ENCODE results near the gene SLC1A7. TPM values are rescaled to one million over a fixed set of nuclear protein-coding genes. Genes with fewer than 3 reads are reported as not detected.

The SLC1A7 gene
- polyA plus RNA-seq, 1 donor from 2014 or later: not detected

DNA sequence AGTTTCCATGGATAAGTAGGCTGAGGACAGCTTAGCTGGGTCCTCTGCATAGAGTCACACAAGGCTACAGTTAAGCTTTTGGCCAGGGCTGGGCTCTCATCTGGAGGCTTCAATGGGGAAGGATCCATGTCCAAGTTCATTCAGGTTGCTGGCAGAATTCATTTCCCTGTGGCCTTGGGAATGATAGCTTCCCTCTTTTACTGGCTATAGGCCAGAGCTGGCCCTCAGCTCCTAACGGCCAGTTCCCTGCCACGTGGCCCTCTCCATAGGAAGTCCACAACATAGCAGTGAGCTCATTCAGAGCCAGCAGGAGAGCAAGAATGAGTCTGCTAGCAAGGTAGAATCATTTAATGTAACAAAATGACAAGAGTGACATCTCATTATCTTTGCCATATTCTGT is 95.5 kb downstream of the SLC1A7 start:
- TF ChIP-seq, protein P1, sequence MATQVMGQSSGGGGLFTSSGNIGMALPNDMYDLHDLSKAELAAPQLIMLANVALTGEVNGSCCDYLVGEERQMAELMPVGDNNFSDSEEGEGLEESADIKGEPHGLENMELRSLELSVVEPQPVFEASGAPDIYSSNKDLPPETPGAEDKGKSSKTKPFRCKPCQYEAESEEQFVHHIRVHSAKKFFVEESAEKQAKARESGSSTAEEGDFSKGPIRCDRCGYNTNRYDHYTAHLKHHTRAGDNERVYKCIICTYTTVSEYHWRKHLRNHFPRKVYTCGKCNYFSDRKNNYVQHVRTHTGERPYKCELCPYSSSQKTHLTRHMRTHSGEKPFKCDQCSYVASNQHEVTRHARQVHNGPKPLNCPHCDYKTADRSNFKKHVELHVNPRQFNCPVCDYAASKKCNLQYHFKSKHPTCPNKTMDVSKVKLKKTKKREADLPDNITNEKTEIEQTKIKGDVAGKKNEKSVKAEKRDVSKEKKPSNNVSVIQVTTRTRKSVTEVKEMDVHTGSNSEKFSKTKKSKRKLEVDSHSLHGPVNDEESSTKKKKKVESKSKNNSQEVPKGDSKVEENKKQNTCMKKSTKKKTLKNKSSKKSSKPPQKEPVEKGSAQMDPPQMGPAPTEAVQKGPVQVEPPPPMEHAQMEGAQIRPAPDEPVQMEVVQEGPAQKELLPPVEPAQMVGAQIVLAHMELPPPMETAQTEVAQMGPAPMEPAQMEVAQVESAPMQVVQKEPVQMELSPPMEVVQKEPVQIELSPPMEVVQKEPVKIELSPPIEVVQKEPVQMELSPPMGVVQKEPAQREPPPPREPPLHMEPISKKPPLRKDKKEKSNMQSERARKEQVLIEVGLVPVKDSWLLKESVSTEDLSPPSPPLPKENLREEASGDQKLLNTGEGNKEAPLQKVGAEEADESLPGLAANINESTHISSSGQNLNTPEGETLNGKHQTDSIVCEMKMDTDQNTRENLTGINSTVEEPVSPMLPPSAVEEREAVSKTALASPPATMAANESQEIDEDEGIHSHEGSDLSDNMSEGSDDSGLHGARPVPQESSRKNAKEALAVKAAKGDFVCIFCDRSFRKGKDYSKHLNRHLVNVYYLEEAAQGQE (IDR thresholded peaks at IDR 0.05; ENCODE audit: borderline replicate concordance): no peak
- TF ChIP-seq EZH2 (IDR thresholded peaks at IDR 0.05; ENCODE audit: borderline replicate concordance, insufficient read depth, low read length, poor library complexity, severe bottlenecking) (no peak), EP300 (conservative IDR thresholded peaks at IDR 0.05; ENCODE audit: poor library complexity, severe bottlenecking) (peak; percentile 39), MXI1 (conservative IDR thresholded peaks at IDR 0.05; ENCODE audit: poor library complexity, severe bottlenecking) (no peak), SMC3 (conservative IDR thresholded peaks at IDR 0.05; ENCODE audit: poor library complexity) (no peak), POLR2AphosphoS5 (IDR thresholded peaks at IDR 0.05) (peak; percentile 53), RAD21 (conservative IDR thresholded peaks at IDR 0.05) (no peak), TAF1 (IDR thresholded peaks at IDR 0.05; ENCODE audit: low read depth) (no peak)
- TF ChIP-seq, protein P2, sequence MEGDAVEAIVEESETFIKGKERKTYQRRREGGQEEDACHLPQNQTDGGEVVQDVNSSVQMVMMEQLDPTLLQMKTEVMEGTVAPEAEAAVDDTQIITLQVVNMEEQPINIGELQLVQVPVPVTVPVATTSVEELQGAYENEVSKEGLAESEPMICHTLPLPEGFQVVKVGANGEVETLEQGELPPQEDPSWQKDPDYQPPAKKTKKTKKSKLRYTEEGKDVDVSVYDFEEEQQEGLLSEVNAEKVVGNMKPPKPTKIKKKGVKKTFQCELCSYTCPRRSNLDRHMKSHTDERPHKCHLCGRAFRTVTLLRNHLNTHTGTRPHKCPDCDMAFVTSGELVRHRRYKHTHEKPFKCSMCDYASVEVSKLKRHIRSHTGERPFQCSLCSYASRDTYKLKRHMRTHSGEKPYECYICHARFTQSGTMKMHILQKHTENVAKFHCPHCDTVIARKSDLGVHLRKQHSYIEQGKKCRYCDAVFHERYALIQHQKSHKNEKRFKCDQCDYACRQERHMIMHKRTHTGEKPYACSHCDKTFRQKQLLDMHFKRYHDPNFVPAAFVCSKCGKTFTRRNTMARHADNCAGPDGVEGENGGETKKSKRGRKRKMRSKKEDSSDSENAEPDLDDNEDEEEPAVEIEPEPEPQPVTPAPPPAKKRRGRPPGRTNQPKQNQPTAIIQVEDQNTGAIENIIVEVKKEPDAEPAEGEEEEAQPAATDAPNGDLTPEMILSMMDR (IDR thresholded peaks at IDR 0.05; ENCODE audit: poor library complexity, severe bottlenecking): no peak
- Histone ChIP-seq H3F3A (ENCODE audit: insufficient read depth, low read length, poor library complexity, severe bottlenecking) (no peaks in the 10 kb centered on the region), H3K79me2 (replicated peaks; ENCODE audit: insufficient read depth, low read length) (no peaks in the 10 kb centered on the region), H3K4me3 (ENCODE audit: low read length) (peak overlapping the region; percentile 27), H3K9me3 (ENCODE audit: low read length) (no peaks in the 10 kb centered on the region), H3K9ac (ENCODE audit: low read length) (no peak overlapping the region), H3K9me2 (ENCODE audit: insufficient read depth, low read length) (no peaks in the 10 kb centered on the region), H3K27me3 (ENCODE audit: insufficient read depth, low read depth, low read length) (no peaks in the 10 kb centered on the region), H3K4me2 (ENCODE audit: low read length) (no peak overlapping the region), H4K20me1 (ENCODE audit: insufficient read depth) (no peaks in the 10 kb centered on the region), H3K36me3 (ENCODE audit: insufficient read depth, low read length) (no peaks in the 10 kb centered on the region), H2AFZ (ENCODE audit: low read depth, low read length) (no peak overlapping the region), H3K27ac (ENCODE audit: low read length) (peak overlapping the region; percentile 45)

DNA sequence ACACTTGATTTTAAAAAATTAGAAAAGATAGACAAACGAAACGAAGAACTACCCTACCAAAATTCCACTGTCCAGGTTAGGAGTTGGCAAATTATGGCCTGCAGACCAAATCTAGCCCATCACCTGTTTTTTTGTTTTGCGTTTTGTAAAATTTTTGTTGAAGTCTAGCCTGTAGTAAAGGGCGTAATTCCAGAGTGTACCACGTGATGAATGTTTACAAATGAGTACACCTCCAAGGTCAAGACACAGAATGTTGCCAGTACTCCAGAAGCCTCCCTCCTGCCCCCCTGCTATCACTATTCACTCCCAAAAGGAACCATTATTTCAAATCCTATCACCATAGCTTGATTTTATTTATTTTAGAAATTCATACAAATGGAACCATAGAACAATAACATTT is 97.5 kb downstream of the SLC1A7 start:
- Histone ChIP-seq H3K4me2 (ENCODE audit: low read length) (no peak overlapping the region), H3K9me3 (ENCODE audit: low read length) (no peaks in the 10 kb centered on the region), H3K4me3 (ENCODE audit: low read length) (no peak overlapping the region), H3F3A (ENCODE audit: insufficient read depth, low read length, poor library complexity, severe bottlenecking) (no peaks in the 10 kb centered on the region), H2AFZ (ENCODE audit: low read depth, low read length) (no peak overlapping the region), H3K79me2 (replicated peaks; ENCODE audit: insufficient read depth, low read length) (no peaks in the 10 kb centered on the region), H3K27me3 (ENCODE audit: insufficient read depth, low read depth, low read length) (no peaks in the 10 kb centered on the region), H3K27ac (ENCODE audit: low read length) (no peak overlapping the region), H3K36me3 (ENCODE audit: insufficient read depth, low read length) (no peaks in the 10 kb centered on the region), H3K9ac (ENCODE audit: low read length) (no peak overlapping the region), H3K9me2 (ENCODE audit: insufficient read depth, low read length) (no peaks in the 10 kb centered on the region), H4K20me1 (ENCODE audit: insufficient read depth) (no peaks in the 10 kb centered on the region)
- TF ChIP-seq EP300 (conservative IDR thresholded peaks at IDR 0.05; ENCODE audit: poor library complexity, severe bottlenecking): no peak

DNA sequence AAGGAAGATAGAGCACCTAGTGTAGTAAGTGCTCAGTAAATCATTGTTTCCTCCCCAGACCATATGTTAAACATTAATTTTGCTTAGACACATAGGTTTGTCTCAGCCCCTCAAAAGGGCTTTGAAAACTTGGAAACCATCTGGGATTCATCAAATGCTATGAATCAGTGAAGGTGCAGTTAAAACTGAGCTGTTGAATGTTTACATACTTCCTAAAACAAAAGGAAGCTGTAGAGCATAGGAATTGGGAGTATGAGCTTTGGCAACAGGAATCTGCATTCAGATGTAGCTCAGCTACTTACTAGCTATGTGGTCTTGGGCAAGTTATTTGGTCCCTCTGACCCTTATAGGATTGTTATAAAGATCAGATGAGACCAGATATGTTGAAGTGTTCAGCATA is 99.2 kb downstream of the SLC1A7 start:
- no peak overlapping the region for H3K4me3 ChIP-seq (ENCODE audit: low read length)
- no peak overlapping the region for H3K4me2 ChIP-seq (ENCODE audit: low read length)
- TF ChIP-seq MXI1 (conservative IDR thresholded peaks at IDR 0.05; ENCODE audit: poor library complexity, severe bottlenecking) (no peak), POLR2AphosphoS5 (IDR thresholded peaks at IDR 0.05) (no peak), EP300 (conservative IDR thresholded peaks at IDR 0.05; ENCODE audit: poor library complexity, severe bottlenecking) (no peak), RAD21 (conservative IDR thresholded peaks at IDR 0.05) (no peak)
- H3F3A ChIP-seq (ENCODE audit: insufficient read depth, low read length, poor library complexity, severe bottlenecking): no peaks in the 10 kb centered on the region
- no peaks in the 10 kb centered on the region for H3K9me2 ChIP-seq (ENCODE audit: insufficient read depth, low read length)
- no peaks in the 10 kb centered on the region for H4K20me1 ChIP-seq (ENCODE audit: insufficient read depth)
- no peak overlapping the region for H3K27ac ChIP-seq (ENCODE audit: low read length)
- H3K9me3 ChIP-seq (ENCODE audit: low read length): no peaks in the 10 kb centered on the region
- H2AFZ ChIP-seq (ENCODE audit: low read depth, low read length): no peak overlapping the region
- no peaks in the 10 kb centered on the region for H3K36me3 ChIP-seq (ENCODE audit: insufficient read depth, low read length)
- no peak overlapping the region for H3K9ac ChIP-seq (ENCODE audit: low read length)
- no peaks in the 10 kb centered on the region for H3K27me3 ChIP-seq (ENCODE audit: insufficient read depth, low read depth, low read length)
- no peaks in the 10 kb centered on the region for H3K79me2 ChIP-seq (replicated peaks; ENCODE audit: insufficient read depth, low read length)
